Measurements from ENCODE around the gene CD82.

CD82 gene

DNA sequence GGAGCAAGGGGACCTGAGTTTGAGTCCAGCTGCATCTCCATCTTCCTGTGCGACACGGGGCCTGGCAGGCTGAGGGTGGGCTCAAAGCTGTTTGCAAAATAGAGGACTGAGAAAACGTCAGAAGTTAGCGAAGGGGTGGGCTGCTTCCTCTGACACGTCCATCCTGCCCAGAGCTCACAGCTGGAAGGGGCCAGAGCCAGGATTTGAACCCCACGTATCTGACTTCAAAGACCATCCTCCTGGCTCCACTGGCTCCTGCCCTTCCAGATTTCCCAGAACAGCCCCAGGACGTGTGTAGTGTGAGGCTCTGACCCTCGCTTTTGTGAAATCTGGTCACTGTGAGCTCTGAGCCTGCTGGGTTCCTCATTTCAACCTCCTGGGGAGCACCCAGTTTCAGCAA is 56.3 kb downstream of the CD82 start:
- no peak for DNase-seq

DNA sequence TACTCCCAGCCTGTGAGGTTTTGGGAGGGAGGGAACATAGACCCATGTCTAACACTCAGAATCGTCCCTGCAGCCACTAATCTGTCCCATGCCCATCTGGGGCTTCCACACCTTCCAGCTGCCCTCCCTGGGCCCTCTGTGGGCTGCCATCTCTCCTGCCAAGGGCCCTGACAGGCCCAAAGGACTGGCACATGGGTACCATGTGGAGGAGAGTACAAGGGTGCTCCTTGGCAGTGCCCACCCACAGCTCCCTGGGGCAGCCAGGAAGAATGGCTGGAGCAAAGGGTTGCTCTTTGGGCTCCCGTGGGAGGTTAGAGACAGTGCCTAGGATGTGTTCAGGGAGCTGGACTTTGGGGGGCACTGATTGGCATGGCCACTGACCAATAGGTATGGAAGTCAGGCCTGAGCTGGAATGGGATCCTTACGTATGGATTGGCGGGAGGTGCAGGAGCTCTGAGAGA is 56.8 kb downstream of the CD82 start:
- no peak for DNase-seq

DNA sequence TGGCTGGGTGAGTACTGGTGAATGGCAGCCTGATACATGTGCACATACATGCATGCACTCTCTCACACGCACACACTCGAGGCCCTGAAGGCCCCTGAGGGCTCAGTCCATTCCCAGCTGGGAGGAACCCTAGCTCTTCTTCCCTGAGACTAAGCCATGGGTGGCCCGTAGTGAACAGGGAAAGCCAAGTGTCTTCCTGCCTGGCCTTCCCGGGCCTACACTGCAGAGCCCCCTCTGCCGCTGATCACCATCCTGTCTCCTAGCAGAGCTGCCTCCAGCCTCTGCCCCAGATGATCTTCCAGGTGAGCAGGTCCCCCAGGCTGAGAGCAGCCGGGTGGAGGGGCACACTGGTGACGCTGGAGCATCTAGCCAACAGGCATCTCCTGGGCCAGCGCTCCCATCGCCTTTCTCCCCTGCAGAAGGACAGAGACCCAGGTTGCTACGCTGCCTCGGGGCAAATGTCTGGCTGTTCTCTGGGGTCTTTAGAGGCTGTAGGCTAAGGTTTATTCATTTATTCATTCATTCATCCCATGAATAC is 57.3 kb downstream of the CD82 start:
- no peak for DNase-seq

DNA sequence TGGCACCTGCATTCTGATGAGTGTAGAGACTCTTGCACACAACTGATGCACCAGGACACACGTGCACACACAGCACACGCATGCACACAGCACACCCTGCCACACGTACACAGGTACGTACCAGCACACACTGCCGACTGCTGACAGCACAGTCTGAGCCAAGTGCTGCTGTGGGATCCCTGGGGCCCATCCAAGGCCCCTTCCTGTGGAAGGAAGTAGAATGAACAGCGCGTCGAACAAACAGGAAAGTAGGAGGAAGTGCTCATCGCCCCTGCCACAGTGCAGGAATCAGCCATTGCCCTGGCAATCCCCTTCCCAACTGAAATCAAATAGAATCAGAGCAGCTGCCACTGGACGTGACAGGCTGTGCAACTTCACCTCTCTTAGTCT is 57.9 kb downstream of the CD82 start:
- no peak for DNase-seq

- DNase-seq: no peak
Observed at GRCh38 chr11:44623731-44624491, 58.4 kb downstream of the CD82 start.

DNA sequence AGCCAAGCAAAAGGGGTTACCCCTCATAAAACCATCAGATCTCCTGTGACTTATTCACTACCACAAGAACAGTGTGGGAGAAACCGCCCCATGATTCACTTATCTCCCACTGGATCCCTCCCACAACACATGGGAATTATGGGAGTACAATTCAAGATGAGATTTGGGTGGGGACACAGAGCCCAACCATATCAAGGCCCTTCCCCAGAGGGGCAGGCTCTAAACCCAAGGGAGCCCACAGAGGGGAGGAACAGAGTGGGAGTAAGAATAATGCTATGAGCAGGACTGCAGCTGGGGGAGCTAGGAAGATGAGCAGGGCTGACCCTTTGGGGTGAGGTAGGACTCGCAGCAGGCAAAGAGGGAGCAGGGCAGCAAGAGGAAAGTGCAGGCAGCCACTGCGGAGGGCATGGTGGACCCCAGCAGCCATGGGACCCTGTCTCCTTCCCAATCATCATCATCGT is 59.3 kb downstream of the CD82 start:
- no peak for DNase-seq

- DNase-seq: no peak
Observed at GRCh38 chr11:44625759-44626523, 60.5 kb downstream of the CD82 start.

DNA sequence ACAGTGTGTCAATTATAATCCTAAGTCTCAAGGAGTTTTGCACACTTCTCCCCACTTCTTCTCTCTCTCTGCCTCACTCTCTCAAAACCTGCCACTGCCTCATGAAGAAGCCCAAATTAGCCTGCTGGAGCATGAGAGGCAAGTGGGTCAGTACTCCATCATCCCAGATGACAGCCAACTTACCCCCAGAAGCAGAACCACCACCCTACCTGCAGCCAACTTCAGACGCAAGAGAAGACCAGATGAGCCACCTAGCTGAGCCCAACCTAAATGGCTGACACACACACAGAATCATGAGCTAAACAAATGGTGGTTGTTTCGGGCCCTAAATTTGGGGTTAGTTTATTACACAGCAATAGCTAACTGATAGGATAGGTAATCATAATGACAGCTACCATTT is 61.2 kb downstream of the CD82 start:
- DNase-seq: no peak

DNA sequence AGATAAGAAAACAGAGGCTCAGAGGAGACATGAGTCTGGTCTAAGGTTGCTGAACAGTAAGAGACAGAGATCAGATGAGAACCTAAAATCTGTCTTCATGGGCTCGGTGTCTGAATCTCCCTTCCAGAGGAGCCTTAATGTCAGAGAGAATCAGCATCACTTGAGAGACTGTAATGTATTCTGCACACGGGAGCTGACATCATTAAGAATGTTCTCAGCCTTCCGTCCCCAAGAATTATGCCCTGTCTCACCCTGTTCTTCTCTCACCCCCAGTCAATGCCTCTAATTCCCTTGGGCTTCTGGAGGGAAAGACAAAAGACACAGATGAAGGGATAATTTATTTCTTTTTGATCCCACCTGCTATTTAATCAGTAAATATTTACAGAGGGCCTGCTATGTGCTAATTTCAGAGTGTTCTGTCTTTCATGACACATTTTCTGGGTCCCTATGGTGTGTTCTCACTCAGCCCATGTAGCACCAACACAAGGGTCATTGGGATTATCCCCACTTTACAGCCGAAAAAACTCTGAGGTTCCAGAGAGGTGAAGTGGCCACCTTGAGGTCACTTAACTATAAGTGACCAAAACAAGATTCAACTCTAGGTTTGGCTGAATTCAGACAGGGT is 61.8 kb downstream of the CD82 start:
- no peak for DNase-seq

DNA sequence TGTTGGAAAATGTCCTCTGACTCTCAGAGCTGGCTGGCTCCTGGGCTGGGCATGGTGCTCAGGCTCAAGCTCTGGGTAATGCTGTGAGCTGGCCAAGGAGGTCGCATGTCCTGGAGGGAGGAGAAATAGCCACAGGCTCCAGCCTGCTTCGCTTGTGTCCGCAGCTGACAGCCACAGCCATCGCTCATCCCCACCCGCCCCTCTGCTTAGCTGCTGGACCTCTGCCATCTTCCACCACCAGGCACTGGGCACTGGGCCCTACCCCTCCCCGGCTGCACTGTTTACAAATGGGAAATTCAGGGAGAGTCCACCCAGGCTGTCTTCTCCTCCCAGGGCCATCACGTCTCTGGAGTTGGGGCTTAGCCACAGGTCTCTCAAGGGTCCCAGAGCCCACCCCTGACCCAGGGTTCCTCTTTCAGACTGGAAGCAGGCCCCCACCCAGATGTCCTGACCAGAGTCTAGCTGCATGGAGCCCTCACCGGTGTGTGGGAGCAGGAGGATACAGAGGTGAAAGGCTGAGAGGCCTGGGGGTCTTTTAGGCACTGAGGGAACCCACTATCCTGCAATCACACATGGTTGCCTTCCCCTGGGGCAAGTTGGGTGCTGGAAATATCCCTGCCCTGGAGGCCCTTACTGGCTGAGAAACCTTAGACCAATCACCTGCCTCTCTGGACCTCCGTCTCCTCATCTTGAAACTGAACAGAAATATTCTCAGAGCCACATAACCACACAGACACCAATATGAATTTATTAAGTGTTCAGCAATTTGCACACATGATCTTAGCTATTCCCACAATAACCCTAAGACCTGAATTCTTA is 62.7 kb downstream of the CD82 start:
- DNase-seq: peak; percentile 35

DNA sequence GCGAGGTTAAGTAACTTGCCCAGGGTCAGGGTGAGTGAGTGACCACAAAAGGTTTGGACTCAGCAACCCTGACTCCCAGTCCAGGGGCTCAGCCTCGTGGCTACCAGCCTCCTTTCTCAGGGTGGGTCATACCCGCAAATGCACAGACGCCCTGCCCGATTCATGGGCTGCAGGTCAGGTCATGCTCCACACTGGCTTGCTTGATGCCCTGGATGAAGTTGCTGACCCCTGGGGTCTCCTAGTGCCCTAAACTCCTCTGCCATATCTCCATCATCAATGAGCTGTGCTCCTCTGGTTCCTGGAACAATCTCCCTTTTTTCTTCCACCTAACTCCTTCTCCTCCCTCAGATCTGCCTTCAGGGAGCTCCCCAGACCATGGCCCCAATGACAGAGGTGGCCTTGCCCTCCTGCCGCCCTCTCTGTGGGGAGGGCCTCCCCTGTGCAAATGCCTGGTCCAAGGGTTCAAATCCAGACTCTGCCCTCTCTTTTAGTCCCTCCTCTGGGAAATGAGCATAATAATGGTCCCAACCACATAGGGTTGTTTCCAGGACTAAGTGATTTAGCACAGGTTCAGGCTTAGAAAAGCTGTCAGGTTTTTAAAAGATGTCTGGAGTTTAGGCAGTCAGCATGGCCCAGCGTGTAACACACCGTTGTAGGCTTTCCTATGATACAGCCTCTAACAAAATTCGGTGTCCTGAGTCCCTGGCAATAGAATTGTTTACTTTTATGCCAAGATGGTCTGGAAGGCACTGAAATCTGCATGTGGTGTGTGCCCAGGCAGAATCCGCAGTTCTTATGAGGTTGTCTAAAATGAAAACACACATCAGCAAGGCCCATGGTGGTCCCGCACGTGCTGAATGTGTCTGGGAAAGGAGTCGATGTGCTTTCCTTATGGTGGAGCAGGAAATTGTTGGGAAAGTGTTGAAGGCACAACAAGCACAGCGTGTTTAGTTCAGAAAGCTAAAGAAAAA is 63.6 kb downstream of the CD82 start:
- DNase-seq: no peak

DNA sequence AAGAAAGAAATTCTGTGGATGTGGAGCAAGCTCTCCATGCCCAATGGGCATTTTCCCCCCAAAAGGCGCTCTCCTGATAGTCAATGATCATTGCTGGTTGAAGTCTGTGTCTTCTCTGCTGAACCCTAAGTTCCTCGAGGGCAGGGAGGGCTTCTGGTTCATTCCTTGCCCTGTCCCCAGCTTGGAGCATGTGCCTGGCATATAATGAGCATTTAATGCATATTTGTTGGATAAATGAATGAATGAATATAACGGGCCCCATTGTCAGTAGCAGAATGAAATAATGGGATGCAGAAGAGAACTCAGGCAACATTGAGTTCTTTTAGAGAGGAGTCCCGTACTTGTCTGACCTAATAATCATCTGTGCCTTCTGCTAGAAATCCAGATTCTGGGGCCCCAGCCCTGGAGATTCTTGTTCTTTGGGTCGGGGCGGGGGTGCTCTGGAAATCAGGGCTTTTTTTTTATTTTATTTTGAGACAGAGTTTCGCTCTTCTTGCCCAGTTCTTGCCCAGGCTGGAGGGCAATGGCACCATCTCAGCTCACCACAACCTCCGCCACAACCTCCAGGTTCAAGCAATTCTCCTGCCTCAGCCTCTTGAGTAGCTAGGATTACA is 64.4 kb downstream of the CD82 start:
- no peak for DNase-seq

DNA sequence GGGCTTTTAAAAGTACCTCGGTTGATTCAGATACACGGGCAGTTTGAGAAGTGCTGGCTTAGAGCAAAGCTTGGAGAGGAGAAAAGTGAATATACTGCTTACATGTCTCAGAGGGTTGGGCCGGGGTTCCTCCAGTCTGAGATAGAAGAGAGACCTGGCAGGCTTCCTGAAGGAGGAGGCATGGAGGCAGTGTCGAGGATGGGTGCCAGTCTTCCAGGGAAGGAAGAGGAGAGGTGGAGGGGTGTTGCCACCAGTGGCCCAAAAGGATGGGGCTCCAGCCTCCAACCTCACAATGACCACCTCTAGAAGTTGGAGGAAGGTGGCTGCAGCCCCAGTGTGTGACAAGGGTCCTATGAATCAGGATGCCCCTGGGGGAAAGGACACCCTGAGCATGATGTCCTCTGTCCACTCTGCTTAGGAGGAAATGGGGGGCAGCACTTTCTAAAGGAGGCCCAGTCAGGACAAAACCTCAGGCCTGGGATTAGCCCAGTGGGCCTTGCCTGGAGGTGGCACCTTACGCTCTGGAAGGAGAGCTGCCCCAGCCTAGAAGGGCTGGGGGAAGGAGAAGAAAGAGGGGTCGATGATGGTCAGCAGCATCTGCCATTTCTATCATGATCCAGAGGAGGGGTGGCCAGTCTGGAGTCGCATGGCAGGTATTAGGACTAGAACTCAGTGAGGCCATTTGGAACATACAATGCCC is 65.2 kb downstream of the CD82 start:
- DNase-seq: no peak

DNA sequence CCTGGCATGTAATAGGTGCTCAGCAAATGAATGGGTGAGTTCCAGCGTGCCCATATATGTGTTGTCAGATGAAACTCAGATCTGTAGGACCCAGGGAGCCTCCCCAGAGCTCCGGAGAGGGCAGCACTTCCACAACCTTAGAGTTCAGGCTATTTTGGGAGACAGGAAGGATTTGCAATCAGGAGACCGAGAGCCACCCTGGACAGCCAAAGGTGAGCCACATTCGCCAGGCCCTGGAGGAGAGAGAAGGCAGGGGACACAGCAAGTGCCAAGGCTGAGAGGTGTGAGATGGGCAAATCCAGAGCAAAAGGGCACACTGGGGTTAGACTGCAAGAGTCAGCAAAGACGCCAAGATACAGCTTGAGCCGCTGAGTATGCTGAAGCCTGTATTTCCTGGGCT is 66.4 kb downstream of the CD82 start:
- no peak for DNase-seq

DNA sequence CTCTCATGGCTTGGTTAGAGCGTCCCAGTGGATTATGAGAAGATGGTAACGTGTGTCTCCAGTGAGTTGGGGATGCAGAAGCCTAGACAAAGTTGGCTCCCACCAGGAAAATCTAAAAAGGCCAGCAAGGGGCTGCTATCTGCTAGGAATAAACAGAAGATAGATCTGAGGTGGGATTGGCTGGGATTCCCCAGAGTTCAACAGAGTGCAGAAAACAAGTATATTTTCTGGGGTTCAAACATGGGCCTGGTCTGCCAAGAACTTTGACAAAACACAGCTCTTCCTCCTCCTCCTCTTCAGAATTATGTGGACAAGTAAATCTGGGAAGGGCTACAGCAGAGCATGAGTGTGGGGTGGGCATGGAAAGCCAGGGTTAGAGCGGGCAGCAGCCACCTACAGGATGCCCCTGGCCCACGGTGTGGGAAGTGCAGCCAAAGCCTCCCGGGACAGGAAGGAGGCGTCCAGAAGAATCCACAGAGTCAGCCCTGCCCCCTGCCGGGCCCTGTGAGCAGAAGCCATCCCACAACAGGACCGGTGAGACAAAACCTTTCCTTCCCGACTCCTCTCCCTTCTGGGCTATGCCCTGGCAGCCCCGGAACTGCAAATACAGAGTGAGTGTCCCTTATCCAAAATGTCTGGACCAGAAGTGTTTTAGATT is 67.1 kb downstream of the CD82 start:
- DNase-seq: no peak

DNA sequence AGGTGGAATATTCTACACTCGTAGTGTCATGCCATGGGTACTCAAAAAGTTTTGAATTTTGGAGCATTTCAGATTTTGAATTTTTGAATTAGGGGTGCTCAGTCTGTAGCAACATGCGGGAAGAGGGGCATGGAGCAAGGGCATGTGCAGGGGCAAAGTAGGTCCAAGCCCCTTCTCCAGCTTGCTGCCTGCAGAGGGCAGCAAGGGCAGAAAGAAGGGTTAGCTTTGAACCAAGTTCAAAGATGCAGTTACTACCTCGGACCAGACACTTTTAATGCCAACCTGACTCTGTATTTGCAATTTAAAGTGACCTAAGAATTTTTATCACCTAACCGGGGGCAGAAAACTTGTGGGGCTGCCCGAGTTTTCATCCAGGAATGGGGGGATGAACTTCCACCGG is 68.2 kb downstream of the CD82 start:
- DNase-seq: no peak

GRCh38 chr11:44634401-44635281 is 69.2 kb downstream of the CD82 start:
- DNase-seq: no peak

DNA sequence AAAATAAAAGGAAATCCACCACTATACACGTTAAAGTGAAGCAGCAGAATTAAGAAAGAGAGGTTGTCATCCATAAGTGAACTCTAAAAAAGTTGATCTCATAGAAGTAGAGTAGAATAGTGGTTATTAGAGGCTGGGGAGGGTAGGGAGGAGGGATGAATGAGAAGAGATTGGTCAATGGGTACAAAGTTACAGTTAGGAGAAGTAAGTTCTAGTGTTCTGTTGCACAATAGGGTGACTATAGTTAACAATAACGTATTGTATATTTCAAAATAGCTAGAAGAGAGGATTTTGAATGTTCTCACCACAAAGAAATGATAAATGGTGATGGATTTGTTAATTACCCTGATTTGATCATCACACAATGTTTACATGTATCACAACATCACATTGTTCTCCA is 72.0 kb downstream of the CD82 start:
- DNase-seq: no peak

GRCh38 chr11:44638032-44638431 is 72.6 kb downstream of the CD82 start:
- DNase-seq: no peak
